Measurements from ENCODE around the gene CTU1.

Gene CTU1

DNA sequence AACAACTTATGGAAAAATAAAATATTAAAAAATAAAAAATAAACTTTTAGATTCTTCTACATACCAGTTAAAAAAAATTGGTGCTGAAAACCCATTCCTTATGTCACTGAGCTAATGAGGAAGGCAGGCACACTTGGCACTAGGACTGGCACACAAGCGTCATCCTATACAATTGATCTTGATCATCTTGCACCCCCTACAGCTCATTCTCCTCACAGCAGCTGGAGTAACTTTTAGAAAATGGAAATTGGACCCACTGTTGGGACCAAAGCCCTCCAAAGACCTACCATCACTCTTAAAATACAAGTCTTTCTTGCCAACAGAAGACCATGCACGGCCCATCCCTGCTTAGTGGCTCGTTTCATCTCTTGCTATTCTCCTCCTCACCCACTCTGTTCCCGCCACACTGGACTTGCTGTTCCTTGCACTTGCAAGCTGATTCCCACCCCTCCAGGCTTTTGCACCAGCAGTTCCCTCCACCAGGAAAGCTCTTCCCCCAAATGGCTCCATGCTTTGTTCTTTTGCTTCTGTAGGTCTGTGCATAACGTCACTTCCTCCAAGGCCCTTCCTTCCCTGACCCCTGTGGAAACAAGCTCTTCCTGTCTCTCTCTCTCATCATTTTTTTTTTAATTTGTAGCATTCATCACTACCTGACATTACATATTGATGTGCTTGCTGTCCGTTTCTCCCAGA is 11.6 kb downstream of the CTU1 start:
- in situ Hi-C loops (cut with HindIII; ENCODE audit: low sequenced_read_pairs), result no loop called here

DNA sequence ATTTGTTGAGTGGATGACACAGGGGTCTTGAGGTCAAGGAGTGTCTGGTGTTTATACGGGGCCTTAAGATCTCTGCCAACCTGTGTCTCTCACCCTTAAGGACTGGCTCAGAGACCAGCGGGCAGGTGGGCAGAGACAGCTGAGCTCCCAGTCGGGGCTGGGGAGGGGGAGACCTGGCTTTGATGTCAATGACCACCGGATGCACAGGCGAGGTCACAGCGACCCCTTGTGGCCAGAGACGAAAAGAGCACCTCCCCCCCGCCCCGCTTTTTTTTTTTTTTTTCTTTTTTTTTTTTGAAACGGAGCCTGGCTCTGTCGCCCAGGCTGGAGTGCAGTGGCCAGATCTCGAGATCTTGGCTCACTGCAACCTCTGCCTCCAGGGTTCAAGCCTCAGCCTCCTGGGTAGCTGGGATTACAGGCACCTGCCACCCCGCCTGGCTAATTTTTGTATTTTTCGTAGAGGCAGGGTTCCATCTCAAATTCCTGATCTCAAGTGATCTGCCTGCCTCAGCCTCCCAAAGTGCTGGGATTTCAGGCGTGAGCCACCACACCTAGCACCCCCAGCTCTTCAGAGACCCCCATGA is 13.4 kb downstream of the CTU1 start:
- no peak overlapping the region for H3K4me3 ChIP-seq (ENCODE audit: low read depth, low read length)
- no peak for DNase-seq (ENCODE audit: low read depth, low spot score)
- in situ Hi-C loops (cut with HindIII; ENCODE audit: low sequenced_read_pairs), result no loop called here
- TF ChIP-seq, protein P1, sequence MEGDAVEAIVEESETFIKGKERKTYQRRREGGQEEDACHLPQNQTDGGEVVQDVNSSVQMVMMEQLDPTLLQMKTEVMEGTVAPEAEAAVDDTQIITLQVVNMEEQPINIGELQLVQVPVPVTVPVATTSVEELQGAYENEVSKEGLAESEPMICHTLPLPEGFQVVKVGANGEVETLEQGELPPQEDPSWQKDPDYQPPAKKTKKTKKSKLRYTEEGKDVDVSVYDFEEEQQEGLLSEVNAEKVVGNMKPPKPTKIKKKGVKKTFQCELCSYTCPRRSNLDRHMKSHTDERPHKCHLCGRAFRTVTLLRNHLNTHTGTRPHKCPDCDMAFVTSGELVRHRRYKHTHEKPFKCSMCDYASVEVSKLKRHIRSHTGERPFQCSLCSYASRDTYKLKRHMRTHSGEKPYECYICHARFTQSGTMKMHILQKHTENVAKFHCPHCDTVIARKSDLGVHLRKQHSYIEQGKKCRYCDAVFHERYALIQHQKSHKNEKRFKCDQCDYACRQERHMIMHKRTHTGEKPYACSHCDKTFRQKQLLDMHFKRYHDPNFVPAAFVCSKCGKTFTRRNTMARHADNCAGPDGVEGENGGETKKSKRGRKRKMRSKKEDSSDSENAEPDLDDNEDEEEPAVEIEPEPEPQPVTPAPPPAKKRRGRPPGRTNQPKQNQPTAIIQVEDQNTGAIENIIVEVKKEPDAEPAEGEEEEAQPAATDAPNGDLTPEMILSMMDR (IDR thresholded peaks at IDR 0.05; ENCODE audit: low read depth, low read length), result peak; percentile 70

More for the DNA sequence above, 11.6 kb downstream of the CTU1 start:
- no peak overlapping the region for H3K4me3 ChIP-seq (ENCODE audit: low read depth, low read length)
- TF ChIP-seq, protein P1 (IDR thresholded peaks at IDR 0.05; ENCODE audit: low read depth, low read length), result peak; percentile 26
- no peak for DNase-seq (ENCODE audit: low read depth, low spot score)

DNA sequence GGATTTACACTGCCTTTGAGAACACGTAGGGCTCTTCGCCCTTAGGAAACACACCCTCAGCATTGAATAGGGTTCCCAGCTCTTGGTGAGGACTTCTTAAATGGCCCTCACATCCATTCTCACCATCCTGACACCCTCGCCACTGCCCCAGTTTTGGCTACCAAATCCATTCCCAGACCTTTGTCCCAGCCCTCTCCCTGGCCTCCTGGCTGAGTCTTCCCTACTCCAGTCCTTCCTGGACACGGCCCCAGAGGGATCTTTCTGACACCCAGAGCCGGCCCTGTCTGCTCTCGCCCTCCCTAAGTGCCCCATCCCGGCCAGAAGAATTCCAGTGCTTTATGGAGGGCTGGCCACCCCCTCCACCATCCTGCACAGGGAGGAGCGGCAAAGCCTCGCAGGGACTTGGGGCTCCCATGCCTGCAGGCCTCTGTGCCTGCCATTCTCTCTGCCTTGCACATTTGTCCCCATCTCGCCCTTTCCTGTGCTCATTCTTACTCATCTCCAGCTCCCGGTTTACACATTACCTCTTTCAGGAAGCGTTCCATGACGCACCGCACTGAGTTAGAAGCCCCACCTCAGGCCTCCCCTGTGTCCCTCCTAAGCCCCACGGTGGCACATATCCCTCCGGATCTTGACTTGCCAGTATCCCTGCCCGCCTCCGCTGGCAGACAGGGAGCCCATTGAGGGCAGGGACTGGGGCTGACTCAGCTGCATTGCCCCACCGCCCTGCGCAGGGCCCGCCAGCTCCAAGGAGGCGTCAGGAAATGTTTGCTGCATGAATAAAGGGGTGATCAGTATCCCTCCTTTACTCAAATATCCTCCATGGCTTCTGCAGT is 14.5 kb downstream of the CTU1 start:
- no peak for DNase-seq (ENCODE audit: low read depth, low spot score)
- no peak overlapping the region for H3K4me3 ChIP-seq (ENCODE audit: low read depth, low read length)
- in situ Hi-C loops (cut with HindIII; ENCODE audit: low sequenced_read_pairs), result no loop called here
- TF ChIP-seq, protein P1 (IDR thresholded peaks at IDR 0.05; ENCODE audit: low read depth, low read length), result no peak

DNA sequence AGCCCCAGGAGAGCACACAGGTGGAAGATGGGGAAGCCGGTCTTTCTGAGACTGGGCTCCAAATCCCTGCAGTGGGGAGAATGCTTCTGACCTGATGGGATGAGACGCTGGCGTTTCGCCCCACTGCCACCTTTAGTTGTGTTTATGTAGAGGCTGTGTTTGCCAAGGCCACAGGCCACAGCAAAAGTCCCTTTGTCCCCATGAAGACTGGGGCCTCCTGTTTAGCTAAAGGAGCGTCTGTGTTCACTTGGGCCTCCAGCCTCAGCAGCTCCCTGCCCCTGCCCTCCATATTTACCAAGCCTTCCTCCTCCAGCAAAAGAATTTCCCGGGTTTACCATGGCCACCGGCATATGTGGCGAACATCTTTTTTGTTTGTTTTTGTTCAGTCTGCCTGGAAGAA is 15.1 kb downstream of the CTU1 start:
- in situ Hi-C loops (cut with HindIII; ENCODE audit: low sequenced_read_pairs), result no loop called here
- no peak overlapping the region for H3K4me3 ChIP-seq (ENCODE audit: low read depth, low read length)
- TF ChIP-seq, protein P1 (IDR thresholded peaks at IDR 0.05; ENCODE audit: low read depth, low read length), result no peak
- no peak for DNase-seq (ENCODE audit: low read depth, low spot score)

DNA sequence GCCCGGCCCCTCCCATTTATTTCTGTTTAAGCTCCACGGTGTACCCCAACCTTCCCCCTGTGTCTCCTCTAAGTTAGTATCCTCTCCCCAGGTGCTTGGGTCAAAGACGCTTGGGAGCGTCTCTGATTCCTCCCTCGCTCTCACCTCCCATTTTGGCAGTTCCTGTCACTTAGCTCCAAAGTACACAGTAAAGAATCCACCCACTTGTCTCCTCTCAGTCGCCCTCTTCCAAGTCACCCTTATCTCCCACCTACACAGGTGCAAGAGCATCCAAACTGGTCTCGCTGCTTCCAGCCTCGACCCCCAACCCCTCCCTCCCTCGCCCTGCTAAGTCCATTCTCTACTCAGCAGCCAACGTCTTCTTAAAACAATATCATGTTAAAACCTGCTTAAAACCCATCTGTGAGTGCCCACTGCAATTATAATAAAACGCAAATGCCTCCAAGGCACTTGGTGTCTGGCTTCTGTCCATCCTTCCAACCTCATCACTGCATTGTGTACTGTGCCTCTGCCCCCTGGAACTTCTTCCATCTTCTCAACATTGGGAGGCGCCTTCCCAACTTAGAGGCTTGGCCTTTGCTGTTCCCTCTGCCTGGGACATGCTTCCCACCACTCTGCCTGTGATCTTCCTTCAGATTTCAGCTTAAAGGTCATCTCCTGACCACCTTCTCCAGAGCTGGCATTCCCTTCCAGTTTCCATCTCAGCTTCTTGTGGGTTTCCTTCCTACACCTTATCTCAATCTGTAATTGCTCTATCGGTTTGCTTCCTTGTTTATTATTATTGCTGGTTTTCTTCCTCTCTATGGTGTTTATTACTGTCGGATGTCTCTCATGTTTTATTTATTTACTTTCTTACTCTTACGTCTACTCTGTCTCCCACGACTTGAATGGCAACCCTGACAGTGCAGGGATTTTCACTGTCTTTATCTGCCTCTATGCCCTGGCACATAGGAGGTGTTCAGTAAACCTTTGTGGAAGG is 16.0 kb downstream of the CTU1 start:
- no peak overlapping the region for H3K4me3 ChIP-seq (ENCODE audit: low read depth, low read length)
- DNase-seq (ENCODE audit: low read depth, low spot score), result no peak
- in situ Hi-C loops (cut with HindIII; ENCODE audit: low sequenced_read_pairs), result no loop called here
- TF ChIP-seq, protein P1 (IDR thresholded peaks at IDR 0.05; ENCODE audit: low read depth, low read length), result no peak

DNA sequence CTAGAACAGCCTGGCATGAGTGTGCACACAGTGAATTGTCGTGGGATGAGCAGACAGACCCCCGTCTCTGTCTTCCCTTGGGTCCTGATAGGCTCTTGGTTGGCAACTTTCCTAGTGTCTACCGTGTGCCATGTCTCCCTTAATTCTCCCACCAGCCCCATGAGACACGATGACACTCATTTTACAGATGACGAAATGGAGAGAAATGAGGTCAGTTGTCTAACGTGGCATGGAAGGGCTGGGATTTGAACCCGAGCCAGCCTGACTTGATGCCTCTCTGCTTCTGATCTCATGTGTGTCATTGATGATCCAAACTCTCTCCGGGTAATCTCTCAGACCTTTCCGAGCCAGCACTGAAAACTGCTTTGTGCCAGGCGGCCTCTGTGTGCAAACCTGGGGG is 17.1 kb downstream of the CTU1 start:
- in situ Hi-C loops (cut with HindIII; ENCODE audit: low sequenced_read_pairs), result no loop called here

More for the DNA sequence above, 17.1 kb downstream of the CTU1 start:
- TF ChIP-seq, protein P1 (IDR thresholded peaks at IDR 0.05; ENCODE audit: low read depth, low read length), result no peak
- H3K4me3 ChIP-seq (ENCODE audit: low read depth, low read length), result no peak overlapping the region
- no peak for DNase-seq (ENCODE audit: low read depth, low spot score)
